Stimulated activated CD4-positive, alpha-beta T cell treated with anti-CD3 and anti-CD28 coated beads, Interleukin-15, amount 100 ng/mL, for 48 hours (primary cell): ENCODE data around the gene TIA1.
"Not testable (repeated sequence)": the region's sequence is repeated elsewhere in the genome, so short reads cannot be mapped to it uniquely, and the experiment has no call there.

Experiments used
- DNase-seq, 2 donors: peaks; one replicate each; pipeline ENCODE4 v3.0.0-alpha.2; 2020; ENCODE audit warnings: low read depth in 2 of 2

Gene TIA1

GRCh38 chr2:70223305-70223704 lies 25.1 kb downstream of the TIA1 start:
- DNase-seq: not testable (repeated sequence)

GRCh38 chr2:70214953-70215549 lies 33.4 kb downstream of the TIA1 start:
- no peak for DNase-seq

- no peak for DNase-seq
Observed at GRCh38 chr2:70214365-70214764, 34.1 kb downstream of the TIA1 start.

- no peak for DNase-seq
Observed at GRCh38 chr2:70212298-70212932, 36.0 kb downstream of the TIA1 start.

GRCh38 chr2:70211595-70211994 lies 36.8 kb downstream of the TIA1 start:
- no peak for DNase-seq

GRCh38 chr2:70204452-70204851 lies 44.0 kb downstream of the TIA1 start:
- DNase-seq: no peak

GRCh38 chr2:70203086-70203485 lies 45.3 kb downstream of the TIA1 start:
- DNase-seq: no peak

- no peak for DNase-seq
Observed at GRCh38 chr2:70202236-70202806, 46.1 kb downstream of the TIA1 start.

- DNase-seq: no peak
Observed at GRCh38 chr2:70201831-70202230, 46.6 kb downstream of the TIA1 start.

- no peak for DNase-seq
Observed at GRCh38 chr2:70201225-70201768, 47.1 kb downstream of the TIA1 start.

- no peak for DNase-seq
Observed at GRCh38 chr2:70199320-70199864, 49.0 kb downstream of the TIA1 start.

GRCh38 chr2:70192516-70192915 lies 55.9 kb downstream of the TIA1 start:
- DNase-seq: no peak

GRCh38 chr2:70191244-70191735 lies 57.1 kb downstream of the TIA1 start:
- DNase-seq: no peak

GRCh38 chr2:70190418-70191243 lies 57.8 kb downstream of the TIA1 start, which contains the start of gene C2orf42:
TSS of gene C2orf42 (minus strand) at chr2:70191019. CDS start at chr2:70181985, 9,034 bp downstream.
- DNase-seq: peak; percentile 95 to 97

GRCh38 chr2:70188460-70188859 lies 60.0 kb downstream of the TIA1 start:
- DNase-seq: no peak

- DNase-seq: not testable (repeated sequence)
Observed at GRCh38 chr2:70187170-70187569, 61.3 kb downstream of the TIA1 start.

GRCh38 chr2:70182689-70183088 lies 65.7 kb downstream of the TIA1 start:
- no peak for DNase-seq

GRCh38 chr2:70181363-70181956 lies 67.0 kb downstream of the TIA1 start:
- DNase-seq: no peak

- DNase-seq: no peak
Observed at GRCh38 chr2:70173520-70173919, 74.9 kb downstream of the TIA1 start.

GRCh38 chr2:70169654-70170245 lies 78.7 kb downstream of the TIA1 start:
- DNase-seq: not testable (repeated sequence)

- no peak for DNase-seq
Observed at GRCh38 chr2:70161069-70161534, 87.3 kb downstream of the TIA1 start.
